Activated naive CD8-positive, alpha-beta T cell (primary cell): ENCODE data around the gene ZNF213.

ENCODE experiments used
- H3K27ac Mint-ChIP-seq: one replicate; pipeline ENCODE4 v1.8.0; 2021; ENCODE audit warnings: mixed read lengths
- H3K27me3 Mint-ChIP-seq: one replicate; pipeline ENCODE4 v1.8.0; 2021; ENCODE audit warnings: mixed read lengths
- H3K36me3 Mint-ChIP-seq: one replicate; pipeline ENCODE4 v1.8.0; 2021; ENCODE audit warnings: mixed read lengths
- H3K4me1 Mint-ChIP-seq: one replicate; pipeline ENCODE4 v1.8.0; 2021; ENCODE audit warnings: low read depth, mixed read lengths
- H3K4me3 Mint-ChIP-seq: one replicate; pipeline ENCODE4 v1.8.0; 2021; ENCODE audit warnings: mild to moderate bottlenecking, mixed read lengths
- H3K9me3 Mint-ChIP-seq: one replicate; pipeline ENCODE4 v1.8.0; 2021; ENCODE audit warnings: low read depth, mixed read lengths

ZNF213 gene

GRCh38 chr16:3134338-3135125, at the start of gene ZNF213:
Gene ZNF213, plus strand, starts transcription at chr16:3135029. Its CDS starts 2,252 bp downstream, at chr16:3137281.
- Mint-ChIP-seq H3K4me3 (peak within 1 kb of the TSS; percentile 99), H3K27me3 (no peaks in the 10 kb centered on the region), H3K27ac (peak within 1 kb of the TSS; percentile 97), H3K9me3 (no peaks in the 10 kb centered on the region), H3K4me1 (peaks cover 27% of the 10 kb centered on the region), H3K36me3 (peaks cover 4% of the 10 kb centered on the region)

- Mint-ChIP-seq H3K9me3 (no peaks in the 10 kb centered on the region), H3K27ac (no peak overlapping the region), H3K27me3 (no peaks in the 10 kb centered on the region), H3K4me1 (peaks cover 35% of the 10 kb centered on the region), H3K36me3 (no peaks in the 10 kb centered on the region), H3K4me3 (no peak overlapping the region)
Measured at GRCh38 chr16:3085868-3086595, 48.8 kb upstream of the ZNF213 start.

- no peak overlapping the region for H3K4me3 Mint-ChIP-seq
- no peaks in the 10 kb centered on the region for H3K36me3 Mint-ChIP-seq
- no peaks in the 10 kb centered on the region for H3K9me3 Mint-ChIP-seq
- H3K27ac Mint-ChIP-seq, result no peak overlapping the region
- peaks cover 36% of the 10 kb centered on the region for H3K4me1 Mint-ChIP-seq
- H3K27me3 Mint-ChIP-seq, result no peaks in the 10 kb centered on the region
Measured at GRCh38 chr16:3086596-3087242, 48.1 kb upstream of the ZNF213 start.

- no peaks in the 10 kb centered on the region for H3K27me3 Mint-ChIP-seq
- peaks cover 34% of the 10 kb centered on the region for H3K4me1 Mint-ChIP-seq
Measured at GRCh38 chr16:3087243-3088235, 47.3 kb upstream of the ZNF213 start.

GRCh38 chr16:3088450-3088849, 46.4 kb upstream of the ZNF213 start:
- H3K4me3 Mint-ChIP-seq, result no peak overlapping the region
- peaks cover 36% of the 10 kb centered on the region for H3K4me1 Mint-ChIP-seq
- H3K9me3 Mint-ChIP-seq, result no peaks in the 10 kb centered on the region
- H3K27ac Mint-ChIP-seq, result no peak overlapping the region
- no peaks in the 10 kb centered on the region for H3K36me3 Mint-ChIP-seq
- H3K27me3 Mint-ChIP-seq, result no peaks in the 10 kb centered on the region

More at GRCh38 chr16:3087243-3088235, 47.3 kb upstream of the ZNF213 start:
- Mint-ChIP-seq H3K36me3 (no peaks in the 10 kb centered on the region), H3K9me3 (no peaks in the 10 kb centered on the region), H3K4me3 (no peak overlapping the region), H3K27ac (no peak overlapping the region)

GRCh38 chr16:3088925-3089716, 45.7 kb upstream of the ZNF213 start:
- H3K36me3 Mint-ChIP-seq, result no peaks in the 10 kb centered on the region
- H3K4me3 Mint-ChIP-seq, result no peak overlapping the region
- H3K27ac Mint-ChIP-seq, result no peak overlapping the region
- no peaks in the 10 kb centered on the region for H3K9me3 Mint-ChIP-seq
- no peaks in the 10 kb centered on the region for H3K27me3 Mint-ChIP-seq
- H3K4me1 Mint-ChIP-seq, result peaks cover 34% of the 10 kb centered on the region

- Mint-ChIP-seq H3K4me1 (peaks cover 36% of the 10 kb centered on the region), H3K27me3 (no peaks in the 10 kb centered on the region), H3K4me3 (no peak overlapping the region), H3K36me3 (no peaks in the 10 kb centered on the region), H3K27ac (no peak overlapping the region), H3K9me3 (no peaks in the 10 kb centered on the region)
Measured at GRCh38 chr16:3089717-3090592, 44.9 kb upstream of the ZNF213 start.

- Mint-ChIP-seq H3K4me3 (no peak overlapping the region), H3K27me3 (no peaks in the 10 kb centered on the region), H3K4me1 (peaks cover 37% of the 10 kb centered on the region), H3K27ac (peak overlapping the region; percentile 50), H3K36me3 (no peaks in the 10 kb centered on the region), H3K9me3 (no peaks in the 10 kb centered on the region)
Measured at GRCh38 chr16:3091551-3091950, 43.3 kb upstream of the ZNF213 start.

- no peaks in the 10 kb centered on the region for H3K36me3 Mint-ChIP-seq
- no peaks in the 10 kb centered on the region for H3K9me3 Mint-ChIP-seq
- no peak overlapping the region for H3K4me3 Mint-ChIP-seq
- H3K27ac Mint-ChIP-seq, result no peak overlapping the region
- no peaks in the 10 kb centered on the region for H3K27me3 Mint-ChIP-seq
- peaks cover 34% of the 10 kb centered on the region for H3K4me1 Mint-ChIP-seq
Measured at GRCh38 chr16:3092501-3092941, 42.3 kb upstream of the ZNF213 start.

- no peaks in the 10 kb centered on the region for H3K36me3 Mint-ChIP-seq
- no peak overlapping the region for H3K4me3 Mint-ChIP-seq
- peak overlapping the region; percentile 50 for H3K27ac Mint-ChIP-seq
Measured at GRCh38 chr16:3094289-3095027, 40.4 kb upstream of the ZNF213 start.

GRCh38 chr16:3095869-3096268, 39.0 kb upstream of the ZNF213 start:
- no peaks in the 10 kb centered on the region for H3K9me3 Mint-ChIP-seq
- no peak overlapping the region for H3K27ac Mint-ChIP-seq
- H3K4me3 Mint-ChIP-seq, result no peak overlapping the region
- H3K27me3 Mint-ChIP-seq, result no peaks in the 10 kb centered on the region
- H3K36me3 Mint-ChIP-seq, result no peaks in the 10 kb centered on the region
- H3K4me1 Mint-ChIP-seq, result peaks cover 39% of the 10 kb centered on the region

More at GRCh38 chr16:3094289-3095027, 40.4 kb upstream of the ZNF213 start:
- H3K4me1 Mint-ChIP-seq, result peaks cover 32% of the 10 kb centered on the region
- H3K9me3 Mint-ChIP-seq, result no peaks in the 10 kb centered on the region
- no peaks in the 10 kb centered on the region for H3K27me3 Mint-ChIP-seq

GRCh38 chr16:3096362-3096761, 38.5 kb upstream of the ZNF213 start:
- H3K36me3 Mint-ChIP-seq, result no peaks in the 10 kb centered on the region
- H3K4me1 Mint-ChIP-seq, result peaks cover 39% of the 10 kb centered on the region
- no peaks in the 10 kb centered on the region for H3K9me3 Mint-ChIP-seq
- no peaks in the 10 kb centered on the region for H3K27me3 Mint-ChIP-seq
- peak overlapping the region; percentile 2 for H3K27ac Mint-ChIP-seq
- no peak overlapping the region for H3K4me3 Mint-ChIP-seq
